PFSK-1 (cell line): ENCODE results near the gene HYAL4.

ENCODE experiments used
- FOXP2 ChIP-seq: optimal IDR thresholded peaks from 2 replicates; pipeline ENCODE3; 2011; ENCODE audit warnings: borderline replicate concordance, control low read depth, inconsistent platforms; ENCODE audit not compliant: insufficient read depth; ENCODE audit errors: extremely low read length, extremely low read depth
- POLR2AphosphoS5 ChIP-seq: IDR thresholded peaks from 2 replicates; pipeline ENCODE4 v1.6.1; 2012; ENCODE audit warnings: low read depth, mild to moderate bottlenecking, control low read depth, low read length, moderate library complexity
- REST ChIP-seq, 2 experiments: IDR thresholded peaks; 2 replicates each; pipeline versions ENCODE4 v1.6.1 to v1.8.0; 2011 to 2012; ENCODE audit warnings: low read depth in 2 of 2, low read length in 2 of 2, control low read depth in 1 of 2, inconsistent platforms in 1 of 2, mild to moderate bottlenecking in 1 of 2, moderate library complexity in 1 of 2; ENCODE audit not compliant: insufficient read depth in 1 of 2
- SIN3A ChIP-seq: IDR thresholded peaks from 2 replicates; pipeline ENCODE4 v1.6.1; 2012; ENCODE audit warnings: mild to moderate bottlenecking, low read length, moderate library complexity, borderline replicate concordance; ENCODE audit not compliant: insufficient read depth
- TAF1 ChIP-seq: IDR thresholded peaks from 2 replicates; pipeline ENCODE4 v1.6.1; 2012; ENCODE audit warnings: low read length, control low read depth, borderline replicate concordance; ENCODE audit not compliant: insufficient read depth

HYAL4 gene

DNA sequence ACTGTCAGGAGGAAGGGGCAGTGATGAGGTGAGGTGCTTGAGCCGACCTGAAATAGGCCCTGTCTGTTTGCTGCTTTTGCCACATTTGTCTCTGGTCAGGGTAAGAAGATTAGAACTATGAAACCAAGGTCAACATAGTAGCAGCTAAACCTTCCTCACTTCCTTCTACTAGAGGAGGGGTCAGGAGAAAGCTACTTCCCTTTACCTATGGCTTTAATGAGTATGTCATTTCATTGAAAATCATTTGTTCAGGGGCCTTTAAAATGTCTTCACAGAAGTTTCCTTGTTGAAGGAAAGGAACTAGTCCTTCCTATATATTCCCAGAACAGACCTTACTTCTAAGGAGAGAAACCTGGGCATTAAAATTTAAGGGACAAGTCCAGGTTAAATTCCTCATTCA lies 19.0 kb downstream of the HYAL4 start:
- TF ChIP-seq FOXP2: no peak
- TF ChIP-seq SIN3A: no peak
- no peak for TF ChIP-seq REST (IDR thresholded peaks at IDR 0.05; ENCODE audit: insufficient read depth in 1 of 2, low read depth in 2 of 2, low read length in 2 of 2)
- TF ChIP-seq POLR2AphosphoS5: no peak
- TF ChIP-seq TAF1: no peak

GRCh38 chr7:123864436-123864835 lies 19.5 kb downstream of the HYAL4 start:
- TF ChIP-seq SIN3A (no peak), REST (IDR thresholded peaks at IDR 0.05; ENCODE audit: insufficient read depth in 1 of 2, low read depth in 2 of 2, low read length in 2 of 2) (no peak), POLR2AphosphoS5 (no peak), FOXP2 (no peak), TAF1 (no peak)

GRCh38 chr7:123864966-123865365 lies 20.0 kb downstream of the HYAL4 start:
- TF ChIP-seq FOXP2 (no peak), SIN3A (no peak), POLR2AphosphoS5 (no peak), REST (IDR thresholded peaks at IDR 0.05; ENCODE audit: insufficient read depth in 1 of 2, low read depth in 2 of 2, low read length in 2 of 2) (no peak), TAF1 (no peak)

DNA sequence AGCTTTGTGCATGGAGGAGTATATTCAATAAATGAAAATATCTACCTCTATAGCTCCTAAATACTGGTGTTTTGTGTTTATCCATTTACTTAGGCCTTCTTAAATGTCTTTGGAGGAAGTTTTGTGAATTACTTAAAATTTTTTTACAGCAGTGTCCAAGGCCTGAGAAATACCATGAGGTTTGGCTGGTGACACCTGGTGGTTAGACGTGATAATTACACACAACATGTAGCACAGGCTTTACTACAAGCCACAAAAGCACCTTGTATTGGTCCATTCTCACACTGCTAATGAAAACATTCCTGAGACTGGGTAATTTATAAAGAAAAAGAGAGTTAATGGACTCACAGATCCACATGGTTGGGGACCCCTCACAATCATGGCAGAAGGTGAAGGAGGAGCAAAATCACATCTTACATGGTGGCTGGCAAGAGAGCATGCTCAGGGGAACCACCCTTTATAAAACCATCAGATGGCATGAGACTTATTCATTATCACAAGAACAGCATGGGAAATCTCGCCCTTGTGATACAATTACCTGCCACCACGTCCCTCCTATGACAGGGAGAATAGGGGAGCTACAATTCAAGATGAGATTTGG lies 20.6 kb downstream of the HYAL4 start:
- TF ChIP-seq FOXP2: no peak
- TF ChIP-seq SIN3A: no peak
- no peak for TF ChIP-seq TAF1
- no peak for TF ChIP-seq POLR2AphosphoS5
- TF ChIP-seq REST (IDR thresholded peaks at IDR 0.05; ENCODE audit: insufficient read depth in 1 of 2, low read depth in 2 of 2, low read length in 2 of 2): no peak

DNA sequence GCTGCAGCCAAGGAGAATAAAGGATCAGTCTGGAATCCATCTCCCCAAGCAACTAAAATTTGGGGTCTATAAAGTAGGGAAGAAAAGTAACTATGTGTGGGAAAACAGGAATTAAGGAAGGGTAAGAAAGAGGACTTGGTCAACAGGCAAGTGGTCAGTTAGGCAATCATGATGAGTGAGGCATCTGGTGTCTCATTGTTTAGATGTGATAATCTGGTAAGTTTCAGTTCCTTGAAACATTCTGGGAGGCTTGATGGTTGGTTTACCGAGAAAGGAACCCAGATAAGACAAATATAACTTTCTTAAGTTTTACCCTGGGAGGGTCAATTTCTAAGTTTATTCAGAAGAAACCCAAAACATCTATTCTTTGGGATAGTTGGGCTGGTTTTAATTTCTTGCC lies 22.3 kb downstream of the HYAL4 start:
- no peak for TF ChIP-seq POLR2AphosphoS5
- TF ChIP-seq REST (IDR thresholded peaks at IDR 0.05; ENCODE audit: insufficient read depth in 1 of 2, low read depth in 2 of 2, low read length in 2 of 2): no peak
- no peak for TF ChIP-seq FOXP2
- no peak for TF ChIP-seq SIN3A
